Fibroblast of villous mesenchyme (primary cell): Measurements from ENCODE around the gene CHD6. TPM values are rescaled to one million over a fixed set of nuclear protein-coding genes. Genes with fewer than 3 reads are reported as not detected.
A peak's percentile ranks its signal among the peaks of the same experiment; 100 is the strongest.

Source experiments
- DNase-seq: peaks from one replicate; pipeline ENCODE4 v3.0.0-alpha.2; 2010; ENCODE audit warnings: low read depth
- H3K4me3 ChIP-seq: 2 replicates; pipeline ENCODE4 v1.5.1; 2011; ENCODE audit warnings: low read depth, mild to moderate bottlenecking, low read length
- CTCF ChIP-seq: IDR thresholded peaks from 2 replicates; pipeline ENCODE4 v1.5.1; 2012; ENCODE audit warnings: low read depth, mild to moderate bottlenecking, low read length; ENCODE audit not compliant: insufficient read depth
- total RNA-seq: library from RNA; depleted of rRNA; stranded (reverse); fragments of >200 nt; gene quantifications from 2 replicates; pipeline ENCODE4 v1.2.3, GENCODE V29; 2012

The CHD6 gene
- total RNA-seq, 1 donor, result 33.2 TPM

- H3K4me3 ChIP-seq, result no peak overlapping the region
- no peak for DNase-seq
- TF ChIP-seq CTCF, result no peak
Measured at GRCh38 chr20:41533537-41534136, 84.5 kb downstream of the CHD6 start.

GRCh38 chr20:41532935-41533334, 85.2 kb downstream of the CHD6 start:
- no peak for DNase-seq
- TF ChIP-seq CTCF, result no peak

GRCh38 chr20:41531518-41532275, 86.5 kb downstream of the CHD6 start:
- no peak for DNase-seq
- TF ChIP-seq CTCF, result no peak
- no peak overlapping the region for H3K4me3 ChIP-seq

More at GRCh38 chr20:41532935-41533334, 85.2 kb downstream of the CHD6 start:
- no peak overlapping the region for H3K4me3 ChIP-seq

- no peak for DNase-seq
- no peak for TF ChIP-seq CTCF
Measured at GRCh38 chr20:41530923-41531322, 87.3 kb downstream of the CHD6 start.

GRCh38 chr20:41526327-41526726, 91.8 kb downstream of the CHD6 start:
- no peak for TF ChIP-seq CTCF
- H3K4me3 ChIP-seq, result no peak overlapping the region
- no peak for DNase-seq

More at GRCh38 chr20:41530923-41531322, 87.3 kb downstream of the CHD6 start:
- H3K4me3 ChIP-seq, result no peak overlapping the region

- TF ChIP-seq CTCF, result no peak
- DNase-seq, result peak; percentile 30
- H3K4me3 ChIP-seq, result no peak overlapping the region
Measured at GRCh38 chr20:41524980-41525613, 93.1 kb downstream of the CHD6 start.
